Cardiac septum (tissue), 1 donor: ENCODE data around the gene SLC7A5. TPM values are rescaled to one million over a fixed set of nuclear protein-coding genes. Genes with fewer than 3 reads are reported as not detected.
"Not testable (repeated sequence)": the region's sequence is repeated elsewhere in the genome, so short reads cannot be mapped to it uniquely, and the experiment has no call there.

Experiments
- DNase-seq: peaks from one replicate; pipeline ENCODE4 v3.0.0-alpha.2; 2020; ENCODE audit warnings: low spot score
- intact Hi-C: fragments of 100-400 bp; cut with DNase I; formaldehyde crosslinking; loops from one replicate; pipeline ENCODE4 v1.14.0; 2022
- long read RNA-seq: library from polyadenylated mRNA; unstranded; transcript quantifications from one replicate; pipeline ENCODE4 v2.0.0, GENCODE V29; 2021
- total RNA-seq: library from RNA; stranded (reverse); fragmentation: NEBNext Ultra II Directional; extraction: Animal tissue kit (Norgen Biotek cat#: 25700); gene quantifications from one replicate; pipeline ENCODE4 v1.2.1, GENCODE V29; 2021
- donor health status: DM: no; HTN: no; CAD: no.

SLC7A5 gene
- 8.2 TPM for total RNA-seq
- long read RNA-seq, partial matches to known transcripts: 0 of 5 reads
- long read RNA-seq, other reads (novel, unspliced or antisense): 5 of 5 reads

GRCh38 chr16:87869061-87869878 lies at the start of gene SLC7A5:
TSS of gene SLC7A5 (minus strand) at chr16:87869507. CDS start at chr16:87869422, 85 bp downstream.
- DNase-seq: peak; percentile 93
- intact Hi-C loops: not testable (repeated sequence)

GRCh38 chr16:87918338-87918737 lies 49.0 kb upstream of the SLC7A5 start:
- DNase-seq: no peak
- intact Hi-C loops: no loop called here

GRCh38 chr16:87917503-87917902 lies 48.2 kb upstream of the SLC7A5 start:
- intact Hi-C loops: no loop called here

GRCh38 chr16:87914812-87915211 lies 45.5 kb upstream of the SLC7A5 start:
- intact Hi-C loops: no loop called here
- DNase-seq: no peak

More at GRCh38 chr16:87917503-87917902, 48.2 kb upstream of the SLC7A5 start:
- no peak for DNase-seq

- intact Hi-C loops, DNase-seq: not testable (repeated sequence)
These were observed 44.9 kb upstream of the SLC7A5 start for GRCh38 chr16:87914021-87914725.

- DNase-seq, intact Hi-C loops: not testable (repeated sequence)
These were observed 43.4 kb upstream of the SLC7A5 start for GRCh38 chr16:87912691-87913090.

GRCh38 chr16:87911106-87911763 lies 41.9 kb upstream of the SLC7A5 start:
- intact Hi-C loops: not testable (repeated sequence)
- DNase-seq: peak; percentile 88

- intact Hi-C loops: loop anchor here (1.0 to 5.0 kb wide), 2 partner anchors 57 to 130 kb away; no protein-coding TSS in a partner anchor
- peak; percentile 89 for DNase-seq
These were observed 40.1 kb upstream of the SLC7A5 start for GRCh38 chr16:87909203-87909935.

- intact Hi-C loops: loop anchor here (5.0 kb wide), 1 partner anchor 56 kb away; no protein-coding TSS in a partner anchor
- not testable (repeated sequence) for DNase-seq
These were observed 38.8 kb upstream of the SLC7A5 start for GRCh38 chr16:87908101-87908500.

GRCh38 chr16:87905521-87905920 lies 36.2 kb upstream of the SLC7A5 start:
- DNase-seq: not testable (repeated sequence)
- intact Hi-C loops: loop anchor here (5.0 kb wide), 1 partner anchor 53 kb away; no protein-coding TSS in a partner anchor

- intact Hi-C loops: loop anchor here (5.0 kb wide), 1 partner anchor 53 kb away; no protein-coding TSS in a partner anchor
- DNase-seq: not testable (repeated sequence)
These were observed 35.7 kb upstream of the SLC7A5 start for GRCh38 chr16:87904963-87905362.

- DNase-seq, intact Hi-C loops: not testable (repeated sequence)
These were observed 31.2 kb upstream of the SLC7A5 start for GRCh38 chr16:87900489-87900888.

- intact Hi-C loops: no loop called here
- no peak for DNase-seq
These were observed 28.5 kb upstream of the SLC7A5 start for GRCh38 chr16:87897521-87898505.

GRCh38 chr16:87896924-87897520 lies 27.7 kb upstream of the SLC7A5 start:
- intact Hi-C loops, DNase-seq: not testable (repeated sequence)

- DNase-seq, intact Hi-C loops: not testable (repeated sequence)
These were observed 27.0 kb upstream of the SLC7A5 start for GRCh38 chr16:87896176-87896890.

GRCh38 chr16:87895641-87896141 lies 26.4 kb upstream of the SLC7A5 start:
- no peak for DNase-seq
- intact Hi-C loops: no loop called here

GRCh38 chr16:87894005-87894404 lies 24.7 kb upstream of the SLC7A5 start:
- intact Hi-C loops, DNase-seq: not testable (repeated sequence)
